PFSK-1 (cell line): Measurements from ENCODE around the gene GSN.

ENCODE experiments used
- FOXP2 ChIP-seq: optimal IDR thresholded peaks from 2 replicates; pipeline ENCODE3; 2011; ENCODE audit warnings: borderline replicate concordance, control low read depth, inconsistent platforms; ENCODE audit not compliant: insufficient read depth; ENCODE audit errors: extremely low read length, extremely low read depth
- POLR2AphosphoS5 ChIP-seq: IDR thresholded peaks from 2 replicates; pipeline ENCODE4 v1.6.1; 2012; ENCODE audit warnings: low read depth, mild to moderate bottlenecking, control low read depth, low read length, moderate library complexity
- REST ChIP-seq, 2 experiments: IDR thresholded peaks; 2 replicates each; pipeline versions ENCODE4 v1.6.1 to v1.8.0; 2011 to 2012; ENCODE audit warnings: low read depth in 2 of 2, low read length in 2 of 2, control low read depth in 1 of 2, inconsistent platforms in 1 of 2, mild to moderate bottlenecking in 1 of 2, moderate library complexity in 1 of 2; ENCODE audit not compliant: insufficient read depth in 1 of 2
- SIN3A ChIP-seq: IDR thresholded peaks from 2 replicates; pipeline ENCODE4 v1.6.1; 2012; ENCODE audit warnings: mild to moderate bottlenecking, low read length, moderate library complexity, borderline replicate concordance; ENCODE audit not compliant: insufficient read depth
- TAF1 ChIP-seq: IDR thresholded peaks from 2 replicates; pipeline ENCODE4 v1.6.1; 2012; ENCODE audit warnings: low read length, control low read depth, borderline replicate concordance; ENCODE audit not compliant: insufficient read depth

The GSN gene

DNA sequence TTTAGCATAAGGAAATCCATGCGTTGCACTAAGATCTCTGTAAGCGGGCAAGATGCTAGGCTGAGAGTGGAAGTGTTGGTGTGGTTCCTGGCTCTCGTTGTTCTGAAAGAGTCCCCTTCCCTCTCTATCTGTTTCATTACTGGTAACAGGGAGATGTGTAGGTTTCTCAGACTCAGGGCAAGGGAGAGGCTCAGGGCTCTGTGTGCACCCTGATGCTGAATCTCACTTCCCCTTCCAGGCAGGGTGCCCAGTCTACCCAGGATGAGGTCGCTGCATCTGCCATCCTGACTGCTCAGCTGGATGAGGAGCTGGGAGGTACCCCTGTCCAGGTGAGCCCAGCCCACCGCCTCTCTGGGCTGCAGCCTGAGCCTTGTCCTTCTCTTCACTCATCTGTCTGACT lies 56.4 kb downstream of the GSN start:
- TF ChIP-seq SIN3A (no peak), TAF1 (no peak), POLR2AphosphoS5 (no peak), FOXP2 (no peak), REST (IDR thresholded peaks at IDR 0.05; ENCODE audit: insufficient read depth in 1 of 2, low read depth in 2 of 2, low read length in 2 of 2) (no peak)

- TF ChIP-seq TAF1 (no peak), POLR2AphosphoS5 (no peak), SIN3A (no peak), REST (IDR thresholded peaks at IDR 0.05; ENCODE audit: insufficient read depth in 1 of 2, low read depth in 2 of 2, low read length in 2 of 2) (no peak), FOXP2 (no peak)
These were observed 56.8 kb downstream of the GSN start for GRCh38 chr9:121324755-121325154.

GRCh38 chr9:121325387-121325786 lies 57.4 kb downstream of the GSN start:
- TF ChIP-seq TAF1 (no peak), FOXP2 (no peak)

DNA sequence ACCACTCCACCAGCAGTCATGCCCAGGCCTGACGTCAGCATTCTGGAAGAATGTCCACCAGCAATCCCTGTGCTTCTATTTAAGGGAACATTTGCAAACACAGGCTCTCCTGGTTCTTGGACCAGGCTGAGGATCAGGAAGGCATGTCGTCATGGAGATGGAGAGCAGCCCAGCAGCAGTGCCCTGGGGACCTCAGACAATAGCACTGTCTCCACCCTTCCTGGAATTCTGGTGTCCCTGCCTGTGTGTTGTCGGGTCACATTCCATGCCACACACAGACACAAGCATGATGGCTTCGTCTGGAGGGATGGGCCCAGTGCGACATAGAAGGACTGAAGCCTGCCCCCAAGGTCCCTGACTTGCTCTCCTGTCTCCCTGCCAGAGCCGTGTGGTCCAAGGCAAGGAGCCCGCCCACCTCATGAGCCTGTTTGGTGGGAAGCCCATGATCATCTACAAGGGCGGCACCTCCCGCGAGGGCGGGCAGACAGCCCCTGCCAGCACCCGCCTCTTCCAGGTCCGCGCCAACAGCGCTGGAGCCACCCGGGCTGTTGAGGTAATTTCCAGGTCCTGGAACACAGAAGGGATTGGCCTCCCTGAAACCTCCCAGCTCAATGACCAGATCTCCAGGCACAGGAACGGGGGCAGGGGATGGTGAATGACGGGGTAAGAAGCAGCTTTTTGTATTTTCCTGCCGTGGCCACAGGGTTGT lies 58.3 kb downstream of the GSN start:
- TF ChIP-seq FOXP2: no peak

GRCh38 chr9:121326901-121327613 lies 59.1 kb downstream of the GSN start:
- no peak for TF ChIP-seq TAF1
- TF ChIP-seq SIN3A: no peak
- TF ChIP-seq POLR2AphosphoS5: no peak
- TF ChIP-seq REST (IDR thresholded peaks at IDR 0.05; ENCODE audit: insufficient read depth in 1 of 2, low read depth in 2 of 2, low read length in 2 of 2): no peak
- TF ChIP-seq FOXP2: no peak

GRCh38 chr9:121328476-121328875 lies 60.5 kb downstream of the GSN start:
- no peak for TF ChIP-seq POLR2AphosphoS5
- no peak for TF ChIP-seq TAF1
- no peak for TF ChIP-seq SIN3A
- no peak for TF ChIP-seq FOXP2
- TF ChIP-seq REST (IDR thresholded peaks at IDR 0.05; ENCODE audit: insufficient read depth in 1 of 2, low read depth in 2 of 2, low read length in 2 of 2): no peak
